GM12872 (cell line): ENCODE results near the gene PRR19.

ENCODE experiments used
- CTCF ChIP-seq: IDR thresholded peaks from 3 replicates; pipeline ENCODE4 v1.5.1; 2011; ENCODE audit warnings: low read depth, mild to moderate bottlenecking, low read length, moderate library complexity; ENCODE audit not compliant: insufficient read depth

Gene PRR19

GRCh38 chr19:42284066-42284501 lies 17.8 kb upstream of the PRR19 start:
- no peak for TF ChIP-seq CTCF

- TF ChIP-seq CTCF: no peak
These were observed 17.2 kb upstream of the PRR19 start for GRCh38 chr19:42284591-42285341.

- TF ChIP-seq CTCF: 0 out of 3 replicates have a peak, but pooled peaks have one; percentile 25
These were observed 16.4 kb upstream of the PRR19 start for GRCh38 chr19:42285541-42285941.

GRCh38 chr19:42285988-42286348 lies 16.0 kb upstream of the PRR19 start:
- no peak for TF ChIP-seq CTCF

- no peak for TF ChIP-seq CTCF
These were observed 15.4 kb upstream of the PRR19 start for GRCh38 chr19:42286349-42287016.

GRCh38 chr19:42287017-42287826 lies 14.7 kb upstream of the PRR19 start:
- no peak for TF ChIP-seq CTCF

- no peak for TF ChIP-seq CTCF
These were observed 14.2 kb upstream of the PRR19 start for GRCh38 chr19:42287827-42288107.
